ENCODE measurements around the gene NECTIN2.
"Not testable (repeated sequence)": the region's sequence is repeated elsewhere in the genome, so short reads cannot be mapped to it uniquely, and the experiment has no call there.

NECTIN2 gene

GRCh38 chr19:44848812-44849447 lies 2.8 kb downstream of the NECTIN2 start:
- DNase-seq (ENCODE audit: extremely low read depth in 1 of 2, low read depth in 1 of 2), result no peak

GRCh38 chr19:44850641-44851109 lies 4.6 kb downstream of the NECTIN2 start:
- DNase-seq (ENCODE audit: extremely low read depth in 1 of 2, low read depth in 1 of 2), result no peak

- DNase-seq (ENCODE audit: extremely low read depth in 1 of 2, low read depth in 1 of 2), result no peak
Observed at GRCh38 chr19:44851427-44851826, 5.3 kb downstream of the NECTIN2 start.

GRCh38 chr19:44855606-44856005 lies 9.5 kb downstream of the NECTIN2 start:
- no peak for DNase-seq (ENCODE audit: extremely low read depth in 1 of 2, low read depth in 1 of 2)

GRCh38 chr19:44856421-44857083 lies 10.5 kb downstream of the NECTIN2 start:
- no peak for DNase-seq (ENCODE audit: extremely low read depth in 1 of 2, low read depth in 1 of 2)

GRCh38 chr19:44857837-44858236 lies 11.7 kb downstream of the NECTIN2 start:
- DNase-seq (ENCODE audit: extremely low read depth in 1 of 2, low read depth in 1 of 2), result no peak

GRCh38 chr19:44861576-44861975 lies 15.5 kb downstream of the NECTIN2 start:
- DNase-seq (ENCODE audit: extremely low read depth in 1 of 2, low read depth in 1 of 2), result not testable (repeated sequence)

- no peak for DNase-seq (ENCODE audit: extremely low read depth in 1 of 2, low read depth in 1 of 2)
Observed at GRCh38 chr19:44863990-44864389, 17.9 kb downstream of the NECTIN2 start.

GRCh38 chr19:44865196-44865767 lies 19.2 kb downstream of the NECTIN2 start:
- DNase-seq (ENCODE audit: extremely low read depth in 1 of 2, low read depth in 1 of 2), result no peak

GRCh38 chr19:44866664-44867063 lies 20.6 kb downstream of the NECTIN2 start:
- no peak for DNase-seq (ENCODE audit: extremely low read depth in 1 of 2, low read depth in 1 of 2)

- no peak for DNase-seq (ENCODE audit: extremely low read depth in 1 of 2, low read depth in 1 of 2)
Observed at GRCh38 chr19:44867578-44867977, 21.5 kb downstream of the NECTIN2 start.

GRCh38 chr19:44869733-44870470 lies 23.8 kb downstream of the NECTIN2 start:
- DNase-seq (ENCODE audit: extremely low read depth in 1 of 2, low read depth in 1 of 2), result no peak

GRCh38 chr19:44871809-44872208 lies 25.7 kb downstream of the NECTIN2 start:
- no peak for DNase-seq (ENCODE audit: extremely low read depth in 1 of 2, low read depth in 1 of 2)

- DNase-seq (ENCODE audit: extremely low read depth in 1 of 2, low read depth in 1 of 2), result no peak
Observed at GRCh38 chr19:44872661-44873060, 26.6 kb downstream of the NECTIN2 start.

GRCh38 chr19:44874317-44874716 lies 28.2 kb downstream of the NECTIN2 start:
- no peak for DNase-seq (ENCODE audit: extremely low read depth in 1 of 2, low read depth in 1 of 2)

- DNase-seq (ENCODE audit: extremely low read depth in 1 of 2, low read depth in 1 of 2), result no peak
Observed at GRCh38 chr19:44875666-44876451, 29.8 kb downstream of the NECTIN2 start.

GRCh38 chr19:44876930-44877535 lies 30.9 kb downstream of the NECTIN2 start:
- DNase-seq (ENCODE audit: extremely low read depth in 1 of 2, low read depth in 1 of 2), result no peak

GRCh38 chr19:44878120-44878865 lies 32.2 kb downstream of the NECTIN2 start:
- no peak for DNase-seq (ENCODE audit: extremely low read depth in 1 of 2, low read depth in 1 of 2)

- DNase-seq (ENCODE audit: extremely low read depth in 1 of 2, low read depth in 1 of 2), result no peak
Observed at GRCh38 chr19:44879309-44880065, 33.4 kb downstream of the NECTIN2 start.
